ENCODE measurements around the gene UTRN. TPM values are rescaled to one million over a fixed set of nuclear protein-coding genes. Genes with fewer than 3 reads are reported as not detected.

UTRN gene
- total and polyA plus RNA-seq, 12 donors: 7.6 to 194 (median 96.3) TPM

- Histone ChIP-seq H3K36me3 (replicated peaks in 1 of 2) (no peaks in the 10 kb centered on the region), H3K27ac (no peak overlapping the region), H3K9me3 (replicated peaks in 1 of 3) (no peaks in the 10 kb centered on the region), H3K4me3 (no peak overlapping the region), H3K4me1 (replicated peaks in 1 of 2) (peaks cover 14 to 33% of the 10 kb centered on the region in 2 donors), H3K27me3 (no peaks in the 10 kb centered on the region)
- TF ChIP-seq CTCF (IDR thresholded peaks at IDR 0.05) (no peak), POLR2A (IDR thresholded peaks at IDR 0.05) (no peak)
- intact Hi-C loops (cut with DNase I): loop anchor here in 1 of 2 donors (5.0 kb wide), 1 partner anchor 72 kb away; no protein-coding TSS in a partner anchor
- 91 to 100% (median 100%) methylated on average over 1 of the region's 1 CpG for WGBS, 4 donors
- no peak for DNase-seq
Measured at GRCh38 chr6:144289006-144289405, 3.9 kb downstream of the UTRN start.

GRCh38 chr6:144292372-144292771, 7.2 kb downstream of the UTRN start:
- intact Hi-C loops (cut with DNase I): no loop called here
- Histone ChIP-seq H3K4me3 (no peak overlapping the region), H3K36me3 (replicated peaks in 1 of 2) (no peaks in the 10 kb centered on the region), H3K4me1 (replicated peaks in 1 of 2) (peaks cover 30 to 42% of the 10 kb centered on the region in 2 donors), H3K27ac (no peak overlapping the region), H3K27me3 (no peaks in the 10 kb centered on the region), H3K9me3 (replicated peaks in 1 of 3) (no peaks in the 10 kb centered on the region)
- no peak for DNase-seq
- TF ChIP-seq POLR2A (IDR thresholded peaks at IDR 0.05) (no peak), CTCF (IDR thresholded peaks at IDR 0.05) (no peak)
- WGBS, 4 donors: 37 to 65% (median 57%) methylated on average over 3 of the region's 3 CpGs

GRCh38 chr6:144294016-144294415, 8.9 kb downstream of the UTRN start:
- no peaks in the 10 kb centered on the region for H3K27me3 ChIP-seq
- H3K9me3 ChIP-seq (replicated peaks in 1 of 3): no peaks in the 10 kb centered on the region
- H3K36me3 ChIP-seq (replicated peaks in 1 of 2): no peaks in the 10 kb centered on the region
- no peak for TF ChIP-seq POLR2A (IDR thresholded peaks at IDR 0.05)
- no peak for TF ChIP-seq CTCF (IDR thresholded peaks at IDR 0.05)
- intact Hi-C loops (cut with DNase I): no loop called here
- DNase-seq: no peak
- H3K27ac ChIP-seq: no peak overlapping the region
- H3K4me3 ChIP-seq: no peak overlapping the region
- H3K4me1 ChIP-seq (replicated peaks in 1 of 2): peaks cover 26 to 32% of the 10 kb centered on the region in 2 donors

GRCh38 chr6:144295211-144295610, 10.1 kb downstream of the UTRN start:
- H3K36me3 ChIP-seq (replicated peaks in 1 of 2): no peaks in the 10 kb centered on the region
- H3K27me3 ChIP-seq: no peaks in the 10 kb centered on the region
- intact Hi-C loops (cut with DNase I): no loop called here
- H3K27ac ChIP-seq: no peak overlapping the region
- WGBS, 4 donors: 80 to 89% (median 83%) methylated on average over 2 of the region's 2 CpGs
- no peak for DNase-seq
- peaks cover 26 to 32% of the 10 kb centered on the region in 2 donors for H3K4me1 ChIP-seq (replicated peaks in 1 of 2)
- H3K4me3 ChIP-seq: no peak overlapping the region
- H3K9me3 ChIP-seq (replicated peaks in 1 of 3): no peaks in the 10 kb centered on the region
- TF ChIP-seq POLR2A (IDR thresholded peaks at IDR 0.05): no peak
- TF ChIP-seq CTCF (IDR thresholded peaks at IDR 0.05): no peak
